ENCODE measurements around the gene RAB42.
"Not testable (repeated sequence)": the region's sequence is repeated elsewhere in the genome, so short reads cannot be mapped to it uniquely, and the experiment has no call there.

Gene RAB42

GRCh38 chr1:28577738-28578536 is 14.1 kb upstream of the RAB42 start:
- peaks cover 7% of the 10 kb centered on the region for H3K4me1 ChIP-seq (ENCODE audit: insufficient read depth, insufficient read length)
- no peak overlapping the region for H3K9ac ChIP-seq (ENCODE audit: insufficient read length, low read depth)
- TF ChIP-seq SUZ12 (IDR thresholded peaks at IDR 0.05; ENCODE audit: extremely low read depth, insufficient read depth, insufficient read length) (no peak), ZNF274 (IDR thresholded peaks at IDR 0.05; ENCODE audit: low read depth, low read length) (no peak), YY1 (IDR thresholded peaks at IDR 0.05; ENCODE audit: insufficient read depth, insufficient read length) (no peak)
- DNase-seq (ENCODE audit: low read depth, low spot score): no peak
- H3K27me3 ChIP-seq (ENCODE audit: insufficient read depth, insufficient read length): peaks cover 3% of the 10 kb centered on the region
- H3K9me3 ChIP-seq (ENCODE audit: insufficient read depth, low read length): no peaks in the 10 kb centered on the region
- no peak overlapping the region for H3K4me3 ChIP-seq (ENCODE audit: insufficient read length, low read depth)
- H3K36me3 ChIP-seq (ENCODE audit: insufficient read depth, insufficient read length, low read length): peaks cover 72% of the 10 kb centered on the region

DNA sequence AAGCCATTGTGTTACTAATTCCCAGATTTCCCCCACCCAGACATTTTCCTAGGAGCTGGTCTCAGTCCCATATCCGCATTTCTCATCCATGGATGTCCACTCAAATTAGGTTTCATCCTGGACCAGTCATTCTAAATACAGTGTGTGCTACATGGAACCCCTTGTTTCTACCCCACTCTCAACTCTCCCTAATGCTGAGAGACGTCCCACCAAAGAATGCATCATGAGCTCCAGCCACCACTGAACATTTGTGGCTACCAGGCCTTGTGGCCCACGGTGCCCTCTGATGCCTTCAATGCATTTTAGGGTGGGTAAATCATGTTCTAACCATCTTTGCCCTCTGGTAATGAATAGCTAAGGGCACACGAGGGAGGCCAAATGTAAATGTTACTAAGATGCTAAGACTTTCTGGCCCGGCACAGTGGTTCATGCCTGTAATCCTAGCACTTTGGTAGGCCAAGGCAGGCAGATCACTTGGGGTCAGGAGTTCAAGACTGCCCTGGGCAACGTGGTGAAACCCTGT is 13.3 kb upstream of the RAB42 start:
- Histone ChIP-seq H3K27me3 (ENCODE audit: insufficient read depth, insufficient read length) (peaks cover 3% of the 10 kb centered on the region), H3K9ac (ENCODE audit: insufficient read length, low read depth) (no peak overlapping the region)

DNA sequence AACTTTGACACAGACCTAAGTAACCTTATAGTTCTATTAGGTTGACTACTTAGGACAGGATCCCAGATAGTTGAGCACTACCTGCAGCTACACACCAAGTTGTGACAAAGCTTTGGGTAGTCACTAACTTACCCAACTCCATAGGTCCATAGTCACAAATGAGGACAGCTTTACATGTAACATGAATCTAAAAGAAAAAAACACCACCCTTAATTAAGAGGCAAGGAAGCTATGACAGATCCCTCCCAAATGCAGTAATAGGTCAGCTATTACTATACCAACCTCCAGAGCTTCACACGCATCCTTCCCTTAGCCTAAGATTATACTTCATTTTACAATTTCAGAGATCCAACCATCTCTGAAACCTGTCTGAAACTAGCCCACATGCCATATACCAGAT is 12.7 kb upstream of the RAB42 start:
- TF ChIP-seq SUZ12 (IDR thresholded peaks at IDR 0.05; ENCODE audit: extremely low read depth, insufficient read depth, insufficient read length): no peak
- no peak for TF ChIP-seq ZNF274 (IDR thresholded peaks at IDR 0.05; ENCODE audit: low read depth, low read length)
- H3K4me3 ChIP-seq (ENCODE audit: insufficient read length, low read depth): peak overlapping the region; percentile 90
- peaks cover 7% of the 10 kb centered on the region for H3K4me1 ChIP-seq (ENCODE audit: insufficient read depth, insufficient read length)
- DNase-seq (ENCODE audit: low read depth, low spot score): no peak
- peaks cover 59% of the 10 kb centered on the region for H3K36me3 ChIP-seq (ENCODE audit: insufficient read depth, insufficient read length, low read length)
- H3K9ac ChIP-seq (ENCODE audit: insufficient read length, low read depth): peak overlapping the region; percentile 100
- H3K27me3 ChIP-seq (ENCODE audit: insufficient read depth, insufficient read length): peaks cover 3% of the 10 kb centered on the region
- no peaks in the 10 kb centered on the region for H3K9me3 ChIP-seq (ENCODE audit: insufficient read depth, low read length)

More for the DNA sequence above, 13.3 kb upstream of the RAB42 start:
- no peak overlapping the region for H3K4me3 ChIP-seq (ENCODE audit: insufficient read length, low read depth)
- no peak for DNase-seq (ENCODE audit: low read depth, low spot score)
- peaks cover 7% of the 10 kb centered on the region for H3K4me1 ChIP-seq (ENCODE audit: insufficient read depth, insufficient read length)
- no peaks in the 10 kb centered on the region for H3K9me3 ChIP-seq (ENCODE audit: insufficient read depth, low read length)
- TF ChIP-seq ZNF274 (IDR thresholded peaks at IDR 0.05; ENCODE audit: low read depth, low read length) (no peak), SUZ12 (IDR thresholded peaks at IDR 0.05; ENCODE audit: extremely low read depth, insufficient read depth, insufficient read length) (no peak), YY1 (IDR thresholded peaks at IDR 0.05; ENCODE audit: insufficient read depth, insufficient read length) (no peak)
- H3K36me3 ChIP-seq (ENCODE audit: insufficient read depth, insufficient read length, low read length): peaks cover 64% of the 10 kb centered on the region

DNA sequence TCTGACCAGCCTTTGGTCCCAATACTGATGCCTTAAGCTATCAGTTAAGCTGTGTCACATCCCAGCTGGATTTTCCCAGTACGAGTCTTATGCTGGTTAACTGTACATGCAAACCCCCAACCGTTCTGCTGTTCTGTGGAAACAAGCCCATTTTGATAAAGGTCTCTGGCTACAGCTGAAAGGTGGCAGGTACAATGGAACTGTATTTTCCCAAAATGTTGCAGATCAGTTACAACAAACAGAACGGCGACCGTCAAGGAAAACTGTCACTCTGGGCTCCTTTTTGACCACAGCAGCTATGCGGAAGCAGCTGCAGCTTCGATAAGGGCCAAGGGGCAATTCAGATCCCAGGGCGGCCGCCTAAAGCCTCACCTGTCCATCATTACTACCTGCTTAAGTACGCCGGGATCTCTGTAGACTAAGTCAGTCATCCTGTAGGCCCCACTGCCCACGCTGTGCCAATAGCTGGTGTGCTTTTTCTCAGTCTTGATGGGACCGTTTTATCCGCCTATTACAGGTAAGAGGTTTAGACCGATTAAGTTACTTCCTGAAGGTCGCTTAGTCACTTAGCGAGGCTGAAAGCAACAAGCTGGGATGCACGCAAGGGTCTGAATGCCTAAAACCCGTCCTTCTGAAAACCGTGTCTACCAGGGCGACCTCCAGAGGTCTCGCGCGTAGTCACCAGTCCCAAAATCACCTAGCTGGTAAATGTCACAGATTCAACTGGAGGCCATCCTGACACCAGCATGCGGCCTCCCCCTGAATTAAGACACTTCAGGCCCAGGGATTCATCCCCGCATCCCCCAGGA is 11.1 kb upstream of the RAB42 start:
- DNase-seq (ENCODE audit: low read depth, low spot score): no peak
- H3K27me3 ChIP-seq (ENCODE audit: insufficient read depth, insufficient read length): peaks cover 3% of the 10 kb centered on the region
- peak overlapping the region; percentile 100 for H3K9ac ChIP-seq (ENCODE audit: insufficient read length, low read depth)
- H3K36me3 ChIP-seq (ENCODE audit: insufficient read depth, insufficient read length, low read length): peaks cover 50% of the 10 kb centered on the region
- H3K4me3 ChIP-seq (ENCODE audit: insufficient read length, low read depth): peak overlapping the region; percentile 90
- H3K9me3 ChIP-seq (ENCODE audit: insufficient read depth, low read length): no peaks in the 10 kb centered on the region
- peaks cover 13% of the 10 kb centered on the region for H3K4me1 ChIP-seq (ENCODE audit: insufficient read depth, insufficient read length)
- TF ChIP-seq ZNF274 (IDR thresholded peaks at IDR 0.05; ENCODE audit: low read depth, low read length) (no peak), YY1 (IDR thresholded peaks at IDR 0.05; ENCODE audit: insufficient read depth, insufficient read length) (no peak), SUZ12 (IDR thresholded peaks at IDR 0.05; ENCODE audit: extremely low read depth, insufficient read depth, insufficient read length) (no peak)

DNA sequence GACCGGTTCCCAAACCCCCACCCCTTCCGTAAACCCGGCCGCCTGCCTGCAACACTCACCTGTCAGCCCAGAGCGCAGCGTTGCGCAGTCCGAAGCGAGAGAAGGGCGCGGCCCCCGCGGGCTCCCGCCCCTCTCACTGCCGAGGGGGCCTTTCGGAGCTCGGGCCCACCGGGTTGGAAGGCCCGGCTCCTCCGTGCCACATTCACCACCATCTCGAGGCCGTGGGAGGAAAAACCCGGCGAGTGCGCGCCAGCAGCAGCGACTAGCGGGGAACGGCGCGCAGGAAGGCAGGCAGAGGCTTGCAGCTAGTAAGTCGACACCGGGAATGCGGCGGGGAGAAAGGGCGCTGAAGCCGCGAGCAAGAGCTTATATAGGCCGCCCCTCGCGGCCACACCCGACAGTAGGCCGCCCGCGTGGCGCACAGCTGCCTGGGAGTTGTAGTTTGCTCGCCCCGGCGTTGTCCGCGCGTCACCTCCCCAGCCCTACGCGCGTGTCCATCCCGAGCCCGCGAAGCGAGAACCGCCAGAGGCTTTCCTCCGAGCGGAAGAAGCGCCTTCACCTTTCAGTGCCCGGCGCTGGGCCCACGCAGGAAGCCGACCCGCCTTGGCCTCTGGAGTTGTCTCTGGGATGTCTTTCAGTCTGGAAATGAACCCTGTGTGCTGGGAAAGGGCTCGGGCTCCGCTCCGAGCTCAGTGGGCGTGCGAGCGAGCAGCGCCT is 10.4 kb upstream of the RAB42 start:
- Histone ChIP-seq H3K4me1 (ENCODE audit: insufficient read depth, insufficient read length) (peaks cover 13% of the 10 kb centered on the region), H3K36me3 (ENCODE audit: insufficient read depth, insufficient read length, low read length) (peaks cover 49% of the 10 kb centered on the region), H3K9me3 (ENCODE audit: insufficient read depth, low read length) (no peaks in the 10 kb centered on the region), H3K27me3 (ENCODE audit: insufficient read depth, insufficient read length) (peaks cover 3% of the 10 kb centered on the region), H3K4me3 (ENCODE audit: insufficient read length, low read depth) (peak overlapping the region; percentile 90), H3K9ac (ENCODE audit: insufficient read length, low read depth) (peak overlapping the region; percentile 100)
- no peak for TF ChIP-seq ZNF274 (IDR thresholded peaks at IDR 0.05; ENCODE audit: low read depth, low read length)
- peak; percentile 40 for TF ChIP-seq YY1 (IDR thresholded peaks at IDR 0.05; ENCODE audit: insufficient read depth, insufficient read length)
- DNase-seq (ENCODE audit: low read depth, low spot score): peak; percentile 96

GRCh38 chr1:28582248-28582615 is 9.8 kb upstream of the RAB42 start:
- Histone ChIP-seq H3K36me3 (ENCODE audit: insufficient read depth, insufficient read length, low read length) (peaks cover 43% of the 10 kb centered on the region), H3K4me1 (ENCODE audit: insufficient read depth, insufficient read length) (peaks cover 13% of the 10 kb centered on the region), H3K9me3 (ENCODE audit: insufficient read depth, low read length) (no peaks in the 10 kb centered on the region), H3K4me3 (ENCODE audit: insufficient read length, low read depth) (peak overlapping the region; percentile 90), H3K27me3 (ENCODE audit: insufficient read depth, insufficient read length) (peaks cover 3% of the 10 kb centered on the region), H3K9ac (ENCODE audit: insufficient read length, low read depth) (peak overlapping the region; percentile 100)
- no peak for TF ChIP-seq ZNF274 (IDR thresholded peaks at IDR 0.05; ENCODE audit: low read depth, low read length)
- no peak for TF ChIP-seq YY1 (IDR thresholded peaks at IDR 0.05; ENCODE audit: insufficient read depth, insufficient read length)
- TF ChIP-seq SUZ12 (IDR thresholded peaks at IDR 0.05; ENCODE audit: extremely low read depth, insufficient read depth, insufficient read length): no peak
- DNase-seq (ENCODE audit: low read depth, low spot score): no peak

- H3K9me3 ChIP-seq (ENCODE audit: insufficient read depth, low read length); H3K36me3 ChIP-seq (ENCODE audit: insufficient read depth, insufficient read length, low read length): not testable (repeated sequence)
Measured at GRCh38 chr1:28586585-28587391, 5.3 kb upstream of the RAB42 start.

More at GRCh38 chr1:28586585-28587391, 5.3 kb upstream of the RAB42 start:
- not testable (repeated sequence) for DNase-seq (ENCODE audit: low read depth, low spot score); H3K4me3 ChIP-seq (ENCODE audit: insufficient read length, low read depth); H3K9ac ChIP-seq (ENCODE audit: insufficient read length, low read depth)
- peaks cover 11% of the 10 kb centered on the region for H3K27me3 ChIP-seq (ENCODE audit: insufficient read depth, insufficient read length)
- H3K4me1 ChIP-seq (ENCODE audit: insufficient read depth, insufficient read length): peaks cover 11% of the 10 kb centered on the region
